ENCODE data around the gene SPATS2L. TPM values are rescaled to one million over a fixed set of nuclear protein-coding genes. Genes with fewer than 3 reads are reported as not detected.

The SPATS2L gene
- total RNA-seq, 1 donor from 2014 or later, result 97.8 TPM

- H3K4me3 Mint-ChIP-seq, result no peak overlapping the region
- no peaks in the 10 kb centered on the region for H3K9me3 Mint-ChIP-seq
- no peak for DNase-seq (ENCODE audit: extremely low spot score, unreplicated experiment)
- no peaks in the 10 kb centered on the region for H3K4me1 Mint-ChIP-seq (ENCODE audit: unreplicated experiment)
- H3K27ac Mint-ChIP-seq, result no peak overlapping the region
- no peak for TF ChIP-seq CTCF (conservative IDR thresholded peaks at IDR 0.05)
- H3K27me3 Mint-ChIP-seq, result no peaks in the 10 kb centered on the region
- peaks cover 20% of the 10 kb centered on the region for H3K36me3 Mint-ChIP-seq
These were observed 190.2 kb downstream of the SPATS2L start for GRCh38 chr2:200496696-200497095.

GRCh38 chr2:200498402-200499162, 192.1 kb downstream of the SPATS2L start:
- H3K4me1 Mint-ChIP-seq (ENCODE audit: unreplicated experiment), result no peaks in the 10 kb centered on the region
- H3K27ac Mint-ChIP-seq, result no peak overlapping the region
- H3K4me3 Mint-ChIP-seq, result no peak overlapping the region
- no peak for TF ChIP-seq CTCF (conservative IDR thresholded peaks at IDR 0.05)
- H3K9me3 Mint-ChIP-seq, result peaks cover 4% of the 10 kb centered on the region
- peaks cover 20% of the 10 kb centered on the region for H3K36me3 Mint-ChIP-seq
- H3K27me3 Mint-ChIP-seq, result no peaks in the 10 kb centered on the region
- DNase-seq (ENCODE audit: extremely low spot score, unreplicated experiment), result no peak

GRCh38 chr2:200502196-200502595, 195.7 kb downstream of the SPATS2L start:
- peaks cover 4% of the 10 kb centered on the region for H3K9me3 Mint-ChIP-seq
- H3K27ac Mint-ChIP-seq, result no peak overlapping the region
- no peaks in the 10 kb centered on the region for H3K4me1 Mint-ChIP-seq (ENCODE audit: unreplicated experiment)
- DNase-seq (ENCODE audit: extremely low spot score, unreplicated experiment), result no peak
- no peak overlapping the region for H3K4me3 Mint-ChIP-seq
- H3K36me3 Mint-ChIP-seq, result peaks cover 21% of the 10 kb centered on the region
- no peak for TF ChIP-seq CTCF (conservative IDR thresholded peaks at IDR 0.05)
- H3K27me3 Mint-ChIP-seq, result no peaks in the 10 kb centered on the region

- peaks cover 8% of the 10 kb centered on the region for H3K4me1 Mint-ChIP-seq (ENCODE audit: unreplicated experiment)
- H3K36me3 Mint-ChIP-seq, result peaks cover 11% of the 10 kb centered on the region
- no peak for DNase-seq (ENCODE audit: extremely low spot score, unreplicated experiment)
- peak overlapping the region; percentile 3 for H3K27ac Mint-ChIP-seq
- H3K27me3 Mint-ChIP-seq, result no peaks in the 10 kb centered on the region
- peaks cover 4% of the 10 kb centered on the region for H3K9me3 Mint-ChIP-seq
- H3K4me3 Mint-ChIP-seq, result no peak overlapping the region
- no peak for TF ChIP-seq CTCF (conservative IDR thresholded peaks at IDR 0.05)
These were observed 200.2 kb downstream of the SPATS2L start for GRCh38 chr2:200506679-200507078.

- peaks cover 8% of the 10 kb centered on the region for H3K4me1 Mint-ChIP-seq (ENCODE audit: unreplicated experiment)
- H3K27ac Mint-ChIP-seq, result peak overlapping the region; percentile 3
- H3K27me3 Mint-ChIP-seq, result no peaks in the 10 kb centered on the region
- H3K36me3 Mint-ChIP-seq, result peaks cover 10% of the 10 kb centered on the region
- peaks cover 3% of the 10 kb centered on the region for H3K9me3 Mint-ChIP-seq
- no peak for DNase-seq (ENCODE audit: extremely low spot score, unreplicated experiment)
- H3K4me3 Mint-ChIP-seq, result no peak overlapping the region
- TF ChIP-seq CTCF (conservative IDR thresholded peaks at IDR 0.05), result no peak
These were observed 200.7 kb downstream of the SPATS2L start for GRCh38 chr2:200507179-200507578.
